Measurements from ENCODE around the gene LIME1. TPM values are rescaled to one million over a fixed set of nuclear protein-coding genes. Genes with fewer than 3 reads are reported as not detected.

LIME1 gene
- total and polyA plus RNA-seq, 4 donors: 6.5 to 57.6 (median 8.6) TPM

DNA sequence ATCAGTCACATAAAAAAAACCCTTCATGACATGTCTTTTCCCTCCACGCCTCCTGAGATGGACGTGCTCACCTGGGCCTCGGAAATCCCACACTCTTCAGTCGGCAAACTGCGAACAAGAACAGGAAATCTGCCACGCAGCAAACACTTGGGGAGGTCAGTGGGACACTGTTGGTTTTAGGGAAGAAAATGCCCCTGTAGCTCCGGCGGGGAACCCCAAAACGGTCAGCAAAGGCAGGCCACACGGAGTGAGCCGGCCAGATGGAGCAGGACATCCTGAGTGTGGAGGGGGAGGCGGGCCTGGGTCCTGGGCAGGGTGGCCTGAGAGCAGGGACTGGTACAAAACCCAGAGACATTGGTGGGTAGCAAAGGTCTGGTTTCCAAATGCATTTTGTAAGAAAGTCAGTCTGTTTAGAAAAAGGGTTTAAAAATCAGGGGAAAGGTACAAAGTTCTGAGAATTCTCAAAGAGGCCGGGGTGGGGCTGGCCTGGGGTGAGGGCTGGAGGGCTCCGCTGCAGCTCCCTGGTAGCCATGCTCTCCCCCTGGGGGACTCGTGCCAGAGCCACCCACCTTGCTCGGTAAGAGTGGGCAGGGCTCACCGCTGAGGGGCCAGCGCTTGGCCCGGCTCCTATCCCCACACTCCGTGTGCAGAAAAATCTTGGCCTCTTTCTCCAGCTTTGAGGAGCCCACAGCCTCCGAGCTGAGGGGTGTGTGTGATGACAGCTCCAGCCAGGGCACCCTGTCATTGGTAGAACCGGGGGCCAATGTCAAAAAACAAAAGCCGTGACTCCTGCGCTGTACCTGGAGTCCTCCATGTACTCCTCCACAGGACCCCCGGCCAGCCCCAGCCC lies 8.3 kb downstream of the LIME1 start:
- H3K9me3 ChIP-seq (ENCODE audit: control insufficient read depth, low read length): no peaks in the 10 kb centered on the region
- H3K4me1 ChIP-seq (ENCODE audit: control insufficient read depth in 1 of 2, insufficient read depth in 2 of 2, low read length in 2 of 2): no peaks in the 10 kb centered on the region
- DNase-seq: peak in 1 of 2 donors; percentile 72
- H3K36me3 ChIP-seq (ENCODE audit: control insufficient read depth in 1 of 2, insufficient read depth in 2 of 2, low read length in 1 of 2): peaks cover 0 to 1% of the 10 kb centered on the region in 2 donors
- H3K27me3 ChIP-seq (ENCODE audit: control insufficient read depth in 1 of 2, insufficient read depth in 2 of 2, low read length in 1 of 2): no peaks in the 10 kb centered on the region
- H3K4me3 ChIP-seq (ENCODE audit: low read length in 2 of 2): no peak overlapping the region
- intact Hi-C loops (cut with DNase I): no loop called here
- no peak for ATAC-seq (ENCODE audit: low FRiP score)
- H3K27ac ChIP-seq (ENCODE audit: low read depth in 1 of 2, low read length in 2 of 2): no peak overlapping the region
- 64% methylated on average over 25 of the region's 25 CpGs for WGBS, 2 donors

- no peaks in the 10 kb centered on the region for H3K4me1 ChIP-seq (ENCODE audit: control insufficient read depth in 1 of 2, insufficient read depth in 2 of 2, low read length in 2 of 2)
- H3K4me3 ChIP-seq (ENCODE audit: low read length in 2 of 2): no peak overlapping the region
- DNase-seq (peak in 1 of 2 donors; percentile 55), ATAC-seq (ENCODE audit: low FRiP score) (no peak)
- no peaks in the 10 kb centered on the region for H3K27me3 ChIP-seq (ENCODE audit: control insufficient read depth in 1 of 2, insufficient read depth in 2 of 2, low read length in 1 of 2)
- WGBS, 2 donors: 51 to 54% methylated on average over 14 to 15 of the region's 15 CpGs
- no peaks in the 10 kb centered on the region for H3K9me3 ChIP-seq (ENCODE audit: control insufficient read depth, low read length)
- intact Hi-C loops (cut with DNase I): no loop called here
- no peak overlapping the region for H3K27ac ChIP-seq (ENCODE audit: low read depth in 1 of 2, low read length in 2 of 2)
- peaks cover 0 to 1% of the 10 kb centered on the region in 2 donors for H3K36me3 ChIP-seq (ENCODE audit: control insufficient read depth in 1 of 2, insufficient read depth in 2 of 2, low read length in 1 of 2)
Measured at GRCh38 chr20:63745424-63745805, 9.0 kb downstream of the LIME1 start.

DNA sequence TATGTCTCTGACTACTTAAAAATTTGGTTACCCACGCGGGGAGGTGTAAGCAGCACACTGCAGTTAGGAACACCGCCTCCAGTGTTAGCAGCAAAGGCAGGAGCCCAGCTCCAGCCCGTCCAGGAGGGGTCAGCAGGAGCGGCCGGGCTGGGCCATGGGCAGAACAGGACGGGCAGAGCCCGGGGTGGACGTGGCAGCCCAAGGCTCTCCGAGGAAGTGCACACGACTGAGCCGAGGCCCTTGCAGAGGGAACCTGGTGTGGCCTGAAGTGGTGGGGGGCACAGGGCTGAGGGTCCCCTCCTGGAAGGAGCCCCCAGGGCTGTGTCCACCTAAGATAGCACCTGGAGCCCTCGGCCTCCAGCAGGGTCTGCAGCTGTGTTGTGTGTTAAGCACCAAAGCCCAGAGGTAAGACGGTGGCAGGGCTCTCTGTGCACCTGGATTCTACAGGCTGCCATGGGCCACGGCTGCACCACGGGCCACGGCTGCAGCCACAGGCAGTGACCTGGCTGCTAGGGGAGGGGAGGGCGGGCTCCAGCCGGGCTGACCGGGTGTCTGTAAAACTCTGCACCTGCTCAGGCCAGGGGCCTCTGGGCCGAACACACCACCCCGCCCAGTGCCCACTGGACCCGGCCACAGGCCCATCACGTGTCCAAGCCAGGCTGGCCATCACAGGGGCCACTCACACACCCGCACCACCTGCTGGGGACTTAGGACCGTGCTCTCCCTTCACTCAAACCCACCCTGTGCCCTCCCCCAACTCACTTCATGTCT lies 9.7 kb downstream of the LIME1 start:
- peaks cover 0 to 1% of the 10 kb centered on the region in 2 donors for H3K36me3 ChIP-seq (ENCODE audit: control insufficient read depth in 1 of 2, insufficient read depth in 2 of 2, low read length in 1 of 2)
- H3K27me3 ChIP-seq (ENCODE audit: control insufficient read depth in 1 of 2, insufficient read depth in 2 of 2, low read length in 1 of 2): no peaks in the 10 kb centered on the region
- H3K27ac ChIP-seq (ENCODE audit: low read depth in 1 of 2, low read length in 2 of 2): no peak overlapping the region
- DNase-seq (peak in 1 of 2 donors; percentile 71), ATAC-seq (ENCODE audit: low FRiP score) (no peak)
- 77 to 78% methylated on average over 24 to 26 of the region's 26 CpGs for WGBS, 2 donors
- H3K4me1 ChIP-seq (ENCODE audit: control insufficient read depth in 1 of 2, insufficient read depth in 2 of 2, low read length in 2 of 2): no peaks in the 10 kb centered on the region
- no peaks in the 10 kb centered on the region for H3K9me3 ChIP-seq (ENCODE audit: control insufficient read depth, low read length)
- intact Hi-C loops (cut with DNase I): no loop called here
- H3K4me3 ChIP-seq (ENCODE audit: low read length in 2 of 2): no peak overlapping the region

DNA sequence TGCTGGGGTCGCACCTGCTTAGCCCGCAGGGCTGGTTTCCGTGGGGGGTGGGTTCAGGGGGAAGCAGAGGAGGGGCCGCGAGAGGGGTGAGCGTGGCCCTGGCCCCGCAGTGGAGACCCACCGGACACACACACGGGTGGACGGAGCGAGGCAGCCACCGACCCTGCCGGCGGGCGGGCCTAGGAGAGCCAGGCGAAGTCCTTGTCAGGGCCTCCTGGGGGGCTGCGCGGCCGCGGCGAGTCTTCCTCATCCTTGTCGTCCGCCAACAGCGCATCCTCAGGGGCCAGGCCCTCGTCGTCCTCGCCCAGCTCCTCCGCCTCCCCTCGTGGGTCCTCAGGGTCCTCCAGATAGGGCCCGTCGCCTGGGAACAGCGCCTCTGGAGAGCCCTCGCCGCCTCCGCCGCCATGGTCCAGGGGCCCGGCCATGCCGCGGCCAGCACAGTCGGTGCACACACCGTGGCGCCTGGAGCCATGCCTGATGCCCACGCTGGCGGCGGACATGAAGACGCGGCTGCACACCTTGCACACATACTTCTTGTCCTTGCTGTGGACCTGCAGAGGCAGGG lies 10.4 kb downstream of the LIME1 start:
- ATAC-seq (ENCODE audit: low FRiP score) (no peak), DNase-seq (peak in 1 of 2 donors; percentile 70)
- intact Hi-C loops (cut with DNase I): no loop called here
- Histone ChIP-seq H3K4me3 (ENCODE audit: low read length in 2 of 2) (no peak overlapping the region), H3K27me3 (ENCODE audit: control insufficient read depth in 1 of 2, insufficient read depth in 2 of 2, low read length in 1 of 2) (no peaks in the 10 kb centered on the region), H3K27ac (ENCODE audit: low read depth in 1 of 2, low read length in 2 of 2) (no peak overlapping the region), H3K36me3 (ENCODE audit: control insufficient read depth in 1 of 2, insufficient read depth in 2 of 2, low read length in 1 of 2) (peaks cover 0 to 1% of the 10 kb centered on the region in 2 donors), H3K9me3 (ENCODE audit: control insufficient read depth, low read length) (no peaks in the 10 kb centered on the region), H3K4me1 (ENCODE audit: control insufficient read depth in 1 of 2, insufficient read depth in 2 of 2, low read length in 2 of 2) (no peaks in the 10 kb centered on the region)
- WGBS, 2 donors: 93% methylated on average over 45 to 47 of the region's 47 CpGs

DNA sequence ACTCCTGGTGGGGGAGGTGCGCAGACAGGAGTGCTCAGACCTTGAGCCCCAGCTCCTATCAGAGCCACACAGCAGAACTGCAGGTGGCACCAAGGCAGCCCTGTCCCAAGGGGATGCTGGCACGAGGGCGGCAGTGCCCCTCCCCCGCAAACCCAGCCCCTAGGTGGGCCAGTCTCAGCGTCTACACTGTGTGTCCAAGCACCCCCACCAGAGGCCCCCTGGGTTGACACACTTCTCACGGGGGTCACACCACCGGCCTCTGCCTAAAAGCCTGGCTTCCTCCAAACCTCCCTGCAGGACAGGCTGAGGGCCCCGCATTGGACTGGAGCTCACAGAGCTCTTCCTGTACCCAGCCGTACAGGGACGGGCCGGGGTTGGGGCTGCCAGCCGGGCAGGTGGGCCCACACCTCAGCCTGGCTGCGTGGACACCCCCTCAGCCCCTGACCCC lies 11.2 kb downstream of the LIME1 start:
- intact Hi-C loops (cut with DNase I): no loop called here
- Histone ChIP-seq H3K9me3 (ENCODE audit: control insufficient read depth, low read length) (no peaks in the 10 kb centered on the region), H3K36me3 (ENCODE audit: control insufficient read depth in 1 of 2, insufficient read depth in 2 of 2, low read length in 1 of 2) (peaks cover 0 to under 1% of the 10 kb centered on the region in 2 donors), H3K4me1 (ENCODE audit: control insufficient read depth in 1 of 2, insufficient read depth in 2 of 2, low read length in 2 of 2) (no peaks in the 10 kb centered on the region), H3K4me3 (ENCODE audit: low read length in 2 of 2) (no peak overlapping the region), H3K27me3 (ENCODE audit: control insufficient read depth in 1 of 2, insufficient read depth in 2 of 2, low read length in 1 of 2) (no peaks in the 10 kb centered on the region), H3K27ac (ENCODE audit: low read depth in 1 of 2, low read length in 2 of 2) (no peak overlapping the region)
- peak in 1 of 2 donors; percentile 76 for DNase-seq
- no peak for ATAC-seq (ENCODE audit: low FRiP score)
- 75 to 78% methylated on average over 11 to 13 of the region's 13 CpGs for WGBS, 2 donors

DNA sequence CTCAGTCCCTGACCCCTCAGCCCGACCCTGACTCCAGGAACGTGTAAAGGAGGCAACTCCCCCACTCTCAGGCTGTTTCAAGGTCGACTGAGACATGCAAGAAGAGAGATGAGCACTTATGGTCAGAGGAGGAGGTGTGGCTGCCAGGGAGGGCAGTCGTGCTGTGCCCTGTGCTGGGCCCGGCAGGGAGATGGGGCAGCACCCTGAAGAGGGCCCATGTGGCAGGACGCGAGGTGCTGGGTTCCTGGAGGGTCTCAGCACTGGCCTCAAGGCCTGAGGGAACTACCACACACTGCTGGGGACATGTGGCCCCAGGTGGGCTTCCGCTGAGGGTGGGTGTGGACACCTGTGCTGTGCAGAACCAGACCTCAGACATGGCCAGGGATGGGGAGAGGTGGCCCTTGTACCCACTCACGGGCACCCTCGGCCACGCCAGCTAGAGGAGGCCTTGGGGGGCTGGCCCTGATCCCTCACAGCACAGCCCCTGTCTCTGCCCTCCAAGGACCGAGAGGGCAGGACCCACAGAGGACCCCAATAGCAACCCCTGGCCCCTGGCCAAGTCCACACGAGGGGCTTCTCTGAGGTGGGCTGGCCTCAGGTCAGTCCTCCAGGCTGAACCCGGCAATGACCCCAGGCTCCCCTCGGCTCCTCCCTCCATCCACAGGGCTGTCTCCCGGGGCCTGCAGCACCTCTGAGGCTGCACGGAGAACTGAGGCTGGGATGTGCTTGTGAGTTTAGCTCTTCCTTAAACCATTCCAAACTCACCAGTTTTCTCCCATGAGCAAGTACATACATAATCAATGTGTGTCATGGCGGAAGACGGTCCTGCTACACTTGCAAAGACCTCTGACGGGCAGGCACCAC lies 11.8 kb downstream of the LIME1 start:
- H3K36me3 ChIP-seq (ENCODE audit: control insufficient read depth in 1 of 2, insufficient read depth in 2 of 2, low read length in 1 of 2): no peaks in the 10 kb centered on the region
- no peak overlapping the region for H3K4me3 ChIP-seq (ENCODE audit: low read length in 2 of 2)
- no peak for ATAC-seq (ENCODE audit: low FRiP score)
- 78 to 81% methylated on average over 20 of the region's 20 CpGs for WGBS, 2 donors
- no peaks in the 10 kb centered on the region for H3K4me1 ChIP-seq (ENCODE audit: control insufficient read depth in 1 of 2, insufficient read depth in 2 of 2, low read length in 2 of 2)
- intact Hi-C loops (cut with DNase I): no loop called here
- peak in 1 of 2 donors; percentile 75 for DNase-seq
- no peaks in the 10 kb centered on the region for H3K9me3 ChIP-seq (ENCODE audit: control insufficient read depth, low read length)
- no peaks in the 10 kb centered on the region for H3K27me3 ChIP-seq (ENCODE audit: control insufficient read depth in 1 of 2, insufficient read depth in 2 of 2, low read length in 1 of 2)
- H3K27ac ChIP-seq (ENCODE audit: low read depth in 1 of 2, low read length in 2 of 2): no peak overlapping the region

GRCh38 chr20:63748934-63749270 lies 12.4 kb downstream of the LIME1 start:
- no peaks in the 10 kb centered on the region for H3K9me3 ChIP-seq (ENCODE audit: control insufficient read depth, low read length)
- H3K4me3 ChIP-seq (ENCODE audit: low read length in 2 of 2): no peak overlapping the region
- WGBS, 2 donors: 92 to 95% methylated on average over 11 of the region's 11 CpGs
- no peaks in the 10 kb centered on the region for H3K27me3 ChIP-seq (ENCODE audit: control insufficient read depth in 1 of 2, insufficient read depth in 2 of 2, low read length in 1 of 2)
- no peak overlapping the region for H3K27ac ChIP-seq (ENCODE audit: low read depth in 1 of 2, low read length in 2 of 2)
- DNase-seq (peak in 1 of 2 donors; percentile 66), ATAC-seq (ENCODE audit: low FRiP score) (no peak)
- no peaks in the 10 kb centered on the region for H3K36me3 ChIP-seq (ENCODE audit: control insufficient read depth in 1 of 2, insufficient read depth in 2 of 2, low read length in 1 of 2)
- intact Hi-C loops (cut with DNase I): no loop called here
- H3K4me1 ChIP-seq (ENCODE audit: control insufficient read depth in 1 of 2, insufficient read depth in 2 of 2, low read length in 2 of 2): no peaks in the 10 kb centered on the region
